Dedifferentiated amniotic fluid mesenchymal stem cell (primary cell): ENCODE data around the gene UPB1.
"Not testable (repeated sequence)": the region's sequence is repeated elsewhere in the genome, so short reads cannot be mapped to it uniquely, and the experiment has no call there.

Experiments used
- DNase-seq: peaks from one replicate; pipeline ENCODE4 v3.0.0-alpha.2; 2016; ENCODE audit errors: extremely low spot score

UPB1 gene

DNA sequence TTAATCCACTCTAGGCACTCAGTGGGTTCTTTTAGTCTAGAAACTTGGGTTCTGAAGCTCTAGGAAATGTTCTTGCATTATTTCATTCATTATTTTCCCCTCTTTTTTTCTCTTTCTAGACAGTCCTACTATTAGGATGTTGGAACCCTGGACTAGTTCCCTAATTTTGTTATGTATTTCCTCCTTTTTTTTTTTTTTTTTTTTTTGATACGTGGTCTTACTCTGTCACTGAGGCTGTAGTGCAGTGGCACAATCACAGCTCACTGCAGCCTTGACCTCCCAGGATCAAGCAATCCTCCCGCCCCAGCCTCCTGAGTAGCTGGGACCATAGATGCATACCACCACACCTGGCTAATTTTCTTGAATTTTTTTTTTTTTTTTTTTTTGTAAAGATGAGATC is 9.4 kb downstream of the UPB1 start:
- no peak for DNase-seq

DNA sequence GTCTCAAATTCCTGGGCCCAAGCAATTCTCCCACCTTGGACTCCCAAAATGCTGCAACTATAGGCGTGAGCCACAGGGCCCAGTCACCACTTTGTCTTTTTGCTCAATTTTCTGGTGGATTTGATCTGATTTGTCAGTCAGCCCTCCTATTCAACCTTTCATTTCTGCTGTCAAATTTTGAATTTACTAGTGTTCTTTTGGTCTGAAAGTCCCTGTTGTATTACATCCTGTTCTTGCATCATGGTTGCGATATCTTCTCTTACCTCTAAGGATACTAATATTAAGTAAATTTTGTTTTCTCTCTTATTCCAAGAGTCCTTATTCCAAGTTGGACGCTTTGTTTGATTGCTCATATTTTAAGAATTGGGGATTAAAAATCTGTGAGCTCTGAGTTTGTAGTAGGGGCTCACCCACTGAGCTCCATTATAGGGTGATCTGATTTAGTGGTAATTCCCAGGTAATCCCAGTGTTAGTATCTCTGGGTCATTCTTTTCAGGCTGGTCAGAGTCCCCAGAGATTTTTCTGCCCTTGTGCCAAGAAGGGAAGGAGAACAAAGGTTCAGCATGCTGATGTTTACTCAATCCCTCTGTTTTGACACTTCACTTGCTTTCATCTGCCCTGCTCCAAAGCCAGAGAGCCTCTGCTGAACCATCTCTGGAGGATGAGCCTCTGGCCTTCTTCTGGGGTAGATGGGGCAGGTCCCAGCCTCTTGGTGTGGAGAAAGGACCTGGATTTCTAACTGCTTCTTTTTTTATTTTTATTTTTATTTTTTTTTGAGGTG is 10.0 kb downstream of the UPB1 start:
- DNase-seq: no peak

DNA sequence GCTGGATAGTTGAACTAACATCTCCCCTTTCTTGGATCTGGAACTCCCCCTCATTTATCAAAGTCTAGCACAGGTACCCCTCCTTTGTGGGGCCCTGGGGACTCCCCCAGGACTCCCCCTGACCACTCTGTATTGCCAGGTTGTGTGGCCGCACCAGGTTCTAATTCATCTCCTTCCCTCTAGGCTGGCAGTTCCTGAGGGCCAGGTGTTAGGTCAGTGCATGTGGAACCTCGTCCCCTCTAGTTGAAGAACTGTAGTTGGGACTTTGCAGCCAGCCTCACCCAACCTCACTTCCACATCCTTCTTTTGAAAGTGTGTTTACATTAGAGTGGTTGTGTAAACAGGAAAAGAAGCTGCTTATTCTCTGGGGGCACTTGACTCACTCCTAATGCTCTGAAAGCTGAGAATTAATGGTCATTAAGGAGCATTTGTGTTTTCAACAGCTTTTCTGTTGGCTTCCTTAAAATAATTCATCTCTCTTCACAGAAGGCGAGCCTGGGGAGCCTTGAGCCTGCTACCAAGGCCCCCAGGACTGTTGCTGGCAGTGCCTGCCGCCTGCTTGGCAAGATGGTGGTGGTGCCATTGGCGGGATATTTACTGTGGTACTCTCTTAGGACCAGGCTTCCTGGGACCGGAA is 11.8 kb downstream of the UPB1 start:
- DNase-seq: no peak

DNA sequence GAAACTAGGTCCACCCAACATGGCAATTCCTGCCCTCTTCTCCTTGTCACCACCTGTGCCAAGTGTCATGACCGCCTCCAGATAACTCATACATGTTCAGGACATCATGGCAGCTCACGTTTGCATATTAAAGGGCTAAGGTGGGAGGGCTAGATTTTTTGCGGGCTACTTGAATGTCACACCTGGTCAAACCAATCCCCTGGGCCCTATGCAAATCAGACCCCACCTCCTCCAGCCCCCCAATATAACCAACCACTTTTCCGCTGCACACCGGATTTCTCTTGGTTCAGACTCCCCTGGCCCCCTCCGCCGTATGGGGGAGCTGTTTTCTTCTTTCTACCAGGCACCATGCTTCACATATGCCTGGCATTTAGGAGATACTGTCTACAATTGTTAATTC is 12.6 kb downstream of the UPB1 start:
- DNase-seq: no peak

DNA sequence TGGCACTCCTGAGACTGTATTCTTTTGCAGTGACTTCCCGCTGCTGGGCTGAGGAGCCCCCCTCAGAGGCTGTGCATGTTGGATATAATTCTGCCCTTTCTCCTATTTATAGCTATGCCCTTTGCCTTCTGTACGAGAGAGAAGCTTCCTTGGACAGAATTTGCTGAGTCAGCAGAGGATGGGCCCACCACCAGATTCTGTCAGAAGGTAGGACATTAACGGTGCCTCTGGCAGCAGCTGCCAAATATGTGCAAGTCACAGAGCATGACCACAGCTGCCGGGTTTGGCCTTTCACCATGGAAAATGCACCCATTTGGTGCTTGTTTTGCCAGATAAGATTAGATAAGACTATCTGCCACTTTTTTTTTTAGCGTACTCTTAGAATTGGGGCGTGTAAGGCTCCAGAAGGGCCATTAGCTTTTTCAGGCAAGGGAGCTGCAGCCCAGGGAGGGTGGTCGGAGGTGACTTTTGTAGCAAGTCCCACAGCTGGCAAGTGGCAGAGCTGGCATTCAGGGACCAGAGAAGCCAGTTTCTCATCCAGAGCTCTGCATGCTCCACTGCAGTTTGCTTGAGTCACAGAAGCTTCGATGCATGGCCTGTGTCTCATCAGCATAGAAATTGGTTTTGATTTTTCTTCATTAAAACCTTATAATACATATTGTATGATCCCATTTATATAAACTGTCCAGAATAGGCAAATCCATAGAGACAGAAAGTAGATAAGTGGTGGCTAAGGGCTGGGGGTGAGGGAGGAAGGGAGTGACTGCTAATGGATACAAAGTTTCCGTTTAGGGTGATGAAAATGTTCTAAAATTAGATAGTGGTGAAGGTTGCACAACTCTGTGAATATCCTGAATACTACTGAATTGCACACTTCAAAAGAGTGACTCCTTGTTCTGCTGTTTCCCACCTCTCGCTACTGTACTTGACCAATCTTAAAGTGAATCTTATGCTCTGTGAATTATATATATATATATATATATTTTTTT is 15.8 kb downstream of the UPB1 start:
- no peak for DNase-seq

DNA sequence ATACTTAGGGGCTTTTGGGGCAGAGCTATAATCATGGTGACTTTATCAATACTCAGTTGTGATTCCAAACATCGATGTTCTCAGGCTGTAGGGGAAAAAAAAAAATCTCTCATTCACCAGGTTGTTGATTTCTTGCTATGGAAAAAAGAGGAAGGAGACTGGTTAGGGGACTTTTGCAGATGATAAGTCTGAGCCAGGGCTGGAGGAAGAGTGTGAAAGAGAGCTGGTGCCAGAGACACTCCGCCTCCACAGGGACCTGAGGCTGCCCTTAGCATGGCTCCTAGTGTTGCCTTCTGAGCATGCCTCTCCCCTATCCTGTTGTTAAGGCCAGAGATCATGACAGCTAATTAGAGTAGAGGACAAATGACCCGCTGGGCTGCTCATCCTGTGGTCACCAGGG is 16.9 kb downstream of the UPB1 start:
- DNase-seq: no peak

DNA sequence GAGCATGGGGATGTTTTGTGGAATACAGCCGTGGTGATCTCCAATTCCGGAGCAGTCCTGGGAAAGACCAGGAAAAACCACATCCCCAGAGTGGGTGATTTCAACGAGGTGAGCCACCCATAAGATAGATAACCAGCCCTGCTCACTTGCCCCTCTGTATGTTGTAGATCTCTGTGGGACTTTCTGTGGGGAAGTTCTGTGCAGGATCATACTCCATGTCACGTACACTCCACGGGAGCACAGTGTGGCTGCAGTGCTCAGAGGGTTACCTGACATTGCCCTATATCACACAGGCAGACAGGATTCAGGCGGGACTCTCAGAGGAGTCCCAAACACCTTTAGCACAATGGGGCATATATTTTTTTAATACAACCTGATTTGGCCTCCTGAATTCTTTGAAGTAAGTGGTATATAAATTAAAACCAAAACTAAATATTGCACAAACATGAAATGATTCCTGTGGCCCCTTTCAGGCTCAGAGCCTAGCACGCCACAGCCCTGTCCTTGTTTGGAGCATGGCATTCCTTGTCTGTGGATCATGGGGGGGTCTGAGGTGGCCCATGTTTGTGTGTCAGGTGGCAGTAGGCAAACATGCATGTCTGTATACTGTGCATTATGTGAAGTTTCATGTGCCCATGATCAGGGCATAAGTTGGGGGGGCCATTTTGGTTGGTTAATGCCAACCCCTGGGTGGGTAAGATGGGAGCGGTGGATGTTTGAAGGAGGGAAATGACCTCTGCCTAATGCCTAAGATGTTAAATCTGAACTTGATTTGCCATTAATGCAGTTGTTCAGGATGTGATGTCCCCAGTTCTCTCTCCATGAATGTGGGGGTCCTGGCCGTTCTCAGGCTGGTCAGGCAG is 18.5 kb downstream of the UPB1 start:
- no peak for DNase-seq

DNA sequence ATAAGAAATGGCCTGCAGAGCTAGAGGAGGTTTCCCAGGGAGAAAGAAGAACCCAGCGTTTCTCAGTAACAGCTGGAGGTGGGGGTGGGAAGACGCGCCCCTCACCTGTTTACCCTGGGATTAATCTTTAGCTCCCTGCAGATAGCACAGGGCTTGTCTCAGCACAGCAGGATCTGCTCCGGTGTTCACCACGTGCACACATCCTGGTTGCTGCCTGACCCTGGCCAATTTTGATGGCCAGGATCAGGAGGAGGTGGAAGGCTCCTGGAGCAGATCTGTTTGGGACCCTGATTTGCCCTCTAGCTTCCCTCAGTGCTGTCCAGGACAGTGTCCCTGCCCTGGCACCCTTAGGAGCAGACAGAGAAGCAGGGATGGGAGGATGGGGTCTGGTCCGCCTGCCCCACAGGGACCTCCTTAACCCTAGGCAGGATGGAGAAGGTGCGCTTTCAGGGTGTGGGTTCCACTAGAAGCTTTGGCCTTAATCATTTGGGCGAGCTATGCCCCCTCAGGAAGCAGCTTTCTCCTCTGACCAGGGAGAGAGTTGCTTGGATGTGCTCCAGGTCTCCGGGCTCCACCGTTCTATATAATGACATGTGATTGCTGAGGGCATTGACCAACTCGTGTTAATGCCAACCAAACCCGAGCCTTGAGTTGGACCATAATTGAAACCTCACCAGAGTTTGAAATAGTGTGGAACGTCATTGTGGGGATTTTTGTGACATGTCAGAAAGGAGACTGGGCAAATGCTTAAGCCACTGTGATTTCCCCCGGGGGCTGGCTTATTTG is 19.3 kb downstream of the UPB1 start:
- DNase-seq: no peak

DNA sequence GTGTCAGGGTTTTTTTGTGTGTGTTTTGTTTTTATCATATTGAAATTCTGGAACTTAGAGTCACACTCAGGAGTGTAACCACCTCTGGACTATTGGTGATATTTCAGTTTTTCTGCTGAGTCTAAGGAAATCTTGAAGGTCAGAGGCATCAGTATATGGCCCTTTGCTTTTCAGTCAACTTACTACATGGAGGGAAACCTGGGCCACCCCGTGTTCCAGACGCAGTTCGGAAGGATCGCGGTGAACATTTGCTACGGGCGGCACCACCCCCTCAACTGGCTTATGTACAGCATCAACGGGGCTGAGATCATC is 19.9 kb downstream of the UPB1 start:
- DNase-seq: no peak

DNA sequence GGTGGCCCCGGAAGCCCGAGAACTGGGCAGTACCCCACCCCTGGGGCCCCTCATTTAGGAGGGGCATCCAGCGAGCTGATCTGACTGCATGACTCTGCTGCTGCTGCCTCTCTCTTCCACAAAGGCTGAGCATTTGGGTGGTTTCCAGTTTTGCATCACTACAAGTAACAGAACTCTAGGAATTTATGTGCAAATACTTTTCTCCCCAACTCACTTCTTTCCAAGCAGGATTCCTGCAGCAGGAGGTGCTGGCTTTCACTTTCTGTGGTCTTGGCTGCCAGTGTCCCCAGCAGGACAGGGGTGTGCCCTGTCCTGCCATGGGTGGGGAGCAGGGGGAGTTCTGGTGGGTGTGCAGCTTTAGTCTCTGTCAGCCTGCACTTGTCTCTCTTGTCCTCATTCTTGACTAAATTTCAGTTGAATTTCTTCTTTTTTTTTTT is 21.2 kb downstream of the UPB1 start:
- DNase-seq: peak; percentile 96

DNA sequence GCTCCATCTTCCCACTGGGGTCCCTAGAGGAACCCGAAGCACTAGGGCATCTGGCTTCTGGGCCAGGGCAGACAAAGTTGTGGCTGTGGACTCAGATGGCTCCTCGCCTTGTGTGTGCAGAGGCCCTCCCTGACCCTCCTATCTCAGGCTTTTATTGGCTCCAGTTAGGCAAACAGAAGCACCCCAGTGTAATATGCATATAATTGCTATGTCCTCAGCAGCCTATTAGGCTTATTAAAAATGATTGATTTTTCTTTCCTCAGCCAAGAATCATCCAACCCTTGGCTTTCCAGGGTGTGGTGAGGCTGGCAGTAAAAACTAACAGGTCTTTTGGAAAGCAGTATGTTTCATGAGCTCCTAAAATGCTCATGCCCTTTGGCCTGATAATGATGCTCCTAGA is 22.3 kb downstream of the UPB1 start:
- no peak for DNase-seq

DNA sequence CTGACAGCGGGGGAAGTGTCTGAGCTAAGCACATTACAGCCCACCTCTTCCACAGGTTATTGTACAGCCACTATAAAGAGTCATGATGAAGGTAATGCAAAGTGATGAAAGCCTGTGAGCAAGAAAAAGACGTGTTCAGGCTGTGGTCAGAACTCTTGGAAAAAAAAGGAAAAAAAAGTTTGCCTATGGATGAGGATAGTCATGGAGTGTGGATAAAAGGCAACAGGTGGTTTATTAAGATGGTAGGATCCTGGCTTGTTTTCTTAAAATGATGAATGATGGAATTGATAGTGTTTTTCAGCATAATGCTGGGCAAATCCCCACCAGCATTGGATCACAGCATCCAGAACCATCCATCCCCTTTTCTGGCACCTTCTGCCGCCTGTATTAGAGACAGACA is 23.1 kb downstream of the UPB1 start:
- no peak for DNase-seq

DNA sequence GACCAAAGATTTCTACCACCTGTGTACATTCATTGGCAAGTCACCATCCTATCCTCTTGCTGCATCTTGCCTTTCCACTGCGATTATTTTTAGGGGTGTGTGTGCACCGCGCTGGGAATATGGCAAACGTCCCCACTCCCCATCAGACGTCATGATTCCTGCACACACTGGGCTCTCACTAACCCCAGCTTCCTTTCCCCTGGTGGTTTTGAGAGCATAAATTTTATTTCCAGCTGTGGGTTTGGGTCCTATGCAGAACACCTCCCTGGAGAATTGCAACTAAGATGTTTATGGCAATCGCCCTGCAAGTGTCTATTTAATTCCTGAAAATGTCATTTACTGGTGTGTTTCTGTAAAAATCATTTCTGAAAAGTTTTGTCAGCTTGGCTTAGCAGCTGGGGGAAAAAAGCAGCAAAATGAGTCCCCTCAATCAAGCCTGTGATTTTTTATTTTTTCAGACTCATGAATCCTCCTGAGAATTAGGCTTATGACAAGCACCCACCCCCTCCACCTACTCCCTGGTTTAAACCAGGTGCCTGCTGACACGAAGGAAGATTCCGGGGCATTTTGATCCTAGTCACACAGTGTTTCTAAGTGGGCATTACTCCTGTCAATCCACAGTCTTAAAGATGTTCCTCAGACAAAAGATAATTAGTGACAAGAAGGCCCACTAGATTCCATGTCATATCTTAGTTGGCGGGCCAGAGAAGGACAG is 23.8 kb downstream of the UPB1 start:
- no peak for DNase-seq

DNA sequence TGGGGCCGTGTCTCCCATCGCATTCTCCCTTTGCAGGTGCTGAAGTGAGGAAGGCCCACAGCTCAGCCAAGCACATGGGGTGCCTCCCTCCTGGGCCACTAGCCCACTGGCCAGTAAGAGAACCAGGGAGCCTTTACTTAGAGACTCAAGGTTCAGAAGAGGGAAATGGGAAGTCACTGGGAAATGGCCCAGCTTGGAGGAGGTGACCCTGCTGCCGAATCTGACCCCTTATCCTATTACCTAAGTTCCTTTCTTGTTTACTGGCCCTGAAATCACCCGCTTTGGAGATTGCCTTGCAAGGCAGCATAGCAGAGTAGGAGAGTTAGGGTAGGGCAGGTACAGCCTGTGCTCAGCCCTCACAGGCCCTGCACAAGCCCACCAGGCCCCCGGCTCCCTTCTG is 24.4 kb downstream of the UPB1 start:
- no peak for DNase-seq

DNA sequence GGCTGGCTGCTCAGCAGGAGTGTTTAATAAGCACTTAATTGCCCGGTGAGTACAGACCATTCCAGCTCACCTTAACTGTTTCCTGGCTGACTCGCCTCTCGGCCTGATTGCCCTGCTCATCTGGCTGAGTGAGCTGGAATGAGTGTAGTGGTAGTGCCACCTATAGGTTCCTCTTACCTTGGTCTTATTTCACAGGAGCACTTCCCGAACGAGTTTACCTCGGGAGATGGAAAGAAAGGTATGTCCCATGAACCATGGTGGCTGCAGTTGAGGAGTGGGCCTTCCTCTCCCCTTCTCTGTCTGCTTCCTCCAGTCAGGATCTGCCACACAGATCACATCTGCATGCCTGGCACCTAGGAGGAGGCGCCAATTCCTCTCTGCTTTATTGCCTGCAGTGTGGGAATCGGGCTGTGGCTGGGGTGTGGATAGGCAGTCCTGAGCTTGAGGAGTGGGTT is 26.7 kb downstream of the UPB1 start:
- no peak for DNase-seq

DNA sequence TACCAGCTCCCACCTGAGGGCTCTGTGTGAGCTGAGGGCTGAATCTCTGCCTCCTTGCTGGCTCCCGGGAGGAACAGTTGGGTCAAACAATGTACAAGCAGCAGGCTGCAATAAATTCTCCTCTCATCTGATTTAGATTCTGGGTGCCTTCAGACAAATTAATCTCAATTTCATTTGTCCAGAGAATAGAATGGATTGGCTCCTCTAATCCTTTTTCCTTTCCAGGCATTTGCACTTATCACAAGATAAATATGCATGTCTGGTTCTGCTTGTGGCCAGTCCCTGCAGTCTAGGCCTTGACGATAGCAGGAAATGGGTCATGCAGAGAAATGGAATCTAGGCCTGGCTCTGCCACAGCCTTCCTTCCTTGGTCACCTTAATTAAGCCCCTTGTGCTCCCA is 28.7 kb downstream of the UPB1 start:
- no peak for DNase-seq

DNA sequence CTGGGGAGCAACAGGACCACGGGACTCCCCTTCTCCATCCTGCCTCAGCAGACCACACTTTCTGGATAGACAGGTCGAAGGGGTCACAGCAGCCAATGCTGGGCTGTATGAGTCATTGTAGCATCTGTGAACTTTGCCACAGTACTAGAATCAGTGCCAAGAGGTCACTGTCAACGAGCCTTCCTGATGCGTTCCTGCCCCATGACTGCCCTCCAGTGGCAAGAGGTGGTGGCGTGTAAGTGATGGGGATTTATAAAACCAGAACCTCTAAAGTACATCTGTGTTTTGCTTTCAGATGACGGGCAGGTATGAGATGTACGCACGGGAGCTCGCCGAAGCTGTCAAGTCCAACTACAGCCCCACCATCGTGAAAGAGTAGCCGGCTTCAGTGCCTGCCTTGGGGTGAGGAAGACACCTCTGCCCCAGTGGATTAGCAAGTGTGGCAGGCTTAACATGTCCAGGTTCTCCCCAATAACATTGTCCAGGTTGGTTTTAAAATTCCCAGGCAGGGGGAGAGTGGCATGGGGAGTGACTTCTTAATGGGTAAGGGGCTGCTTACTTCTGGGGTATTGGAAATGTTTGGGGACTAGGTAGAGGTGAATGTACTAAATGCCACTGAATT is 30.4 kb downstream of the UPB1 start:
- DNase-seq: peak; percentile 29

DNA sequence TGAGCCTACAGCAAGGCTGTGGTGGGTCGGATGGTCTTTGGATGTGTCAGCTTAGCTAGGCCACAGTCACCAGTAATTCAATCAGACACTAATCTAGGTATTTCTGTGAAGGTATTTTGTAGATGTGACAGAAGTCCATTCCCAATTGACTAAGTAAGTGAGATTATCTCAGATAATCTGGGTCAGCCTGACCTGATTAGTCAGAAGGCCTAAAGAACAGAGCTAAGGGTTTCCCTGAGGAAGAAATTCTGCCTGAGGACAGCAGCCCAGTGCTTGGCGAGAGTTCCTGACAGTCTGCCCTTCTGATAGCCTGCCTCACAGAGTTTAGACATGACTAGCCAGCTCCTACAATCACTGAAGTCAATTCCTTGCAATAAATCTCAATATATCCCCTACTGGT is 31.1 kb downstream of the UPB1 start:
- DNase-seq: no peak

DNA sequence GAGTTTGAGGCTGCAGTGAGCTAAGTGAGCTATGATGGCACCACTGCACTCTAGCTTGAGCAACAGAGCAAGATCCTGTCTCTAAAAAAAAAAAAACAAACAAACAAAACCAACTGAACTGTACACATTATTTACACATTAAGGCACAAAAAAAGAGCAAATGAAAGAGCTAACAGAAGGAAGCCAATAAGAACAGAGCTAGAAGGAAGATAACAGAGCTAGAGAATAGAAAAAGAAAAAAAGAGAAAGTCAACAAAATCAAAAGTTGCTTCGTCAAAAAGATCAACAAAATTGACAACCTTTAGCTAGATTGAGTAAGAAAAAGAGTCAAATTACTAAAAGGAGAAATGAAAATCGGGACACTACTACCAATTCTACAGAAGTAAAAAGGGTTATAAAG is 34.8 kb downstream of the UPB1 start:
- no peak for DNase-seq

DNA sequence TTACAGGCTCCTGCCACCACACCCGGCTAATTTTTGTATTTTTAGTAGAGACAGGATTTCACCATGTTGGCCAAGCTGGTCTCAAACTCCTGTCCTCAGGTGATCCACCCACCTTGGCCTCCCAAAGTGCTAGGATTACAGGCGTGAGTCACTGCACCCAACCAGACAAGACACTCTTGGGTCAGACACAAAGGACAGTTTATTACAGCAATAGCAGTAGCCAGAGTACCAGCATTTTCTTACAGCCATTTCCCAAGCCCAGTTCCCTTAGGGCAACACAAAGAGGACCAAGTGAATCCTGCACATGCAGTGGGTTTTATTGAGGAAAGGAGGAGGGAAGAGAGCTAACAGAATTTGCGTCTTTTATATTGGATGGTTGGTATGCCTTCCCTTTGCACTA is 35.8 kb downstream of the UPB1 start:
- not testable (repeated sequence) for DNase-seq
